ENCODE measurements around the gene FUS.
A peak's percentile ranks its signal among the peaks of the same experiment; 100 is the strongest.
"Not testable (repeated sequence)": the region's sequence is repeated elsewhere in the genome, so short reads cannot be mapped to it uniquely, and the experiment has no call there.

The FUS gene

GRCh38 chr16:31143694-31144148 lies 36.2 kb upstream of the FUS start:
- DNase-seq (ENCODE audit: low spot score) = no peak

- not testable (repeated sequence) for DNase-seq (ENCODE audit: low spot score)
These were observed 35.5 kb upstream of the FUS start for GRCh38 chr16:31144418-31144817.

GRCh38 chr16:31145398-31145990 lies 34.4 kb upstream of the FUS start:
- no peak for DNase-seq (ENCODE audit: low spot score)

- DNase-seq (ENCODE audit: low spot score) = no peak
These were observed 32.4 kb upstream of the FUS start for GRCh38 chr16:31147574-31147973.

GRCh38 chr16:31148281-31148728 lies 31.6 kb upstream of the FUS start:
- DNase-seq (ENCODE audit: low spot score) = no peak

- no peak for DNase-seq (ENCODE audit: low spot score)
These were observed 31.0 kb upstream of the FUS start for GRCh38 chr16:31148896-31149295.

- DNase-seq (ENCODE audit: low spot score) = no peak
These were observed 30.6 kb upstream of the FUS start for GRCh38 chr16:31149332-31149731.

- no peak for DNase-seq (ENCODE audit: low spot score)
These were observed 29.7 kb upstream of the FUS start, which contains the start of gene PRSS36 for GRCh38 chr16:31149894-31150890. TSS of gene PRSS36 (minus strand) at chr16:31150066. CDS start at chr16:31150035, 31 bp downstream.

- DNase-seq (ENCODE audit: low spot score) = not testable (repeated sequence)
These were observed 29.0 kb upstream of the FUS start for GRCh38 chr16:31150976-31151375.

GRCh38 chr16:31157136-31157535 lies 22.8 kb upstream of the FUS start:
- no peak for DNase-seq (ENCODE audit: low spot score)

- DNase-seq (ENCODE audit: low spot score) = no peak
These were observed 12.6 kb upstream of the FUS start for GRCh38 chr16:31167315-31167714.

- DNase-seq (ENCODE audit: low spot score) = no peak
These were observed 11.1 kb upstream of the FUS start for GRCh38 chr16:31168848-31169247.

GRCh38 chr16:31170048-31170447 lies 9.9 kb upstream of the FUS start:
- not testable (repeated sequence) for DNase-seq (ENCODE audit: low spot score)

- DNase-seq (ENCODE audit: low spot score) = peak; percentile 49
These were observed 2.8 kb upstream of the FUS start for GRCh38 chr16:31177136-31177535.

GRCh38 chr16:31179219-31179746 lies 656 bp upstream of the FUS start:
- DNase-seq (ENCODE audit: low spot score) = no peak

- peak; percentile 37 for DNase-seq (ENCODE audit: low spot score)
These were observed 1.3 kb downstream of the FUS start for GRCh38 chr16:31181102-31181830.

GRCh38 chr16:31182391-31182790 lies 2.5 kb downstream of the FUS start:
- no peak for DNase-seq (ENCODE audit: low spot score)

GRCh38 chr16:31183432-31184428 lies 3.8 kb downstream of the FUS start:
- no peak for DNase-seq (ENCODE audit: low spot score)

- no peak for DNase-seq (ENCODE audit: low spot score)
These were observed 4.9 kb downstream of the FUS start for GRCh38 chr16:31184888-31185287.

- DNase-seq (ENCODE audit: low spot score) = no peak
These were observed 5.4 kb downstream of the FUS start for GRCh38 chr16:31185339-31185738.

GRCh38 chr16:31186176-31186575 lies 6.2 kb downstream of the FUS start:
- DNase-seq (ENCODE audit: low spot score) = no peak

Data from activated CD4-positive, alpha-beta T cell treated with anti-CD3 and anti-CD28 coated beads, Interleukin-2, Interleukin-4, amounts not matched to agents 100 ng/mL and 50 ng/mL, durations not matched to agents 16 hours and 8 hours (primary cell).